HFFc6 (cell line): ENCODE results near the gene LHX8. TPM values are rescaled to one million over a fixed set of nuclear protein-coding genes. Genes with fewer than 3 reads are reported as not detected.

Experiments used
- DNase-seq: peaks from one replicate; pipeline ENCODE4 v3.0.0-alpha.2; 2018
- H3K27ac Mint-ChIP-seq: 2 replicates; pipeline ENCODE4 v1.8.0; 2020; ENCODE audit warnings: mild to moderate bottlenecking, mixed read lengths
- H3K27me3 Mint-ChIP-seq: 2 replicates; pipeline ENCODE4 v1.8.0; 2021; ENCODE audit warnings: mild to moderate bottlenecking, moderate library complexity, mixed read lengths; ENCODE audit not compliant: insufficient read depth
- H3K36me3 Mint-ChIP-seq: 2 replicates; pipeline ENCODE4 v1.8.0; 2021; ENCODE audit warnings: low read depth, mixed read lengths
- H3K4me1 Mint-ChIP-seq: 2 replicates; pipeline ENCODE4 v1.8.0; 2020; ENCODE audit warnings: low read depth, mixed read lengths
- H3K4me3 Mint-ChIP-seq: 2 replicates; pipeline ENCODE4 v1.8.0; 2020; ENCODE audit warnings: mild to moderate bottlenecking, moderate library complexity, mixed read lengths
- H3K9me3 Mint-ChIP-seq: 2 replicates; pipeline ENCODE4 v1.8.0; 2020; ENCODE audit warnings: mild to moderate bottlenecking, mixed read lengths
- long read RNA-seq: library from polyadenylated mRNA; unstranded; transcript quantifications from one replicate; pipeline ENCODE4 v2.0.0, GENCODE V29; 2019
- total RNA-seq, 6 experiments: library from RNA; stranded (reverse); fragmentation: NEBNext Ultra II Directional; extraction: Animal tissue kit (Norgen Biotek cat#: 25700); gene quantifications; 2 replicates in 1 of 6; 3 replicates in 5 of 6; pipeline ENCODE4 v1.2.3, GENCODE V29; 2021
- TF ChIP-seq, protein P1 (sequence below): fragments of 200-600 bp; sonication (generic); IDR thresholded peaks from 2 replicates; pipeline ENCODE4 v1.5.0; 2021; ENCODE audit warnings: antibody characterized with exemption, mild to moderate bottlenecking

Gene LHX8
- not detected for total RNA-seq
- long read RNA-seq = 0 reads

DNA sequence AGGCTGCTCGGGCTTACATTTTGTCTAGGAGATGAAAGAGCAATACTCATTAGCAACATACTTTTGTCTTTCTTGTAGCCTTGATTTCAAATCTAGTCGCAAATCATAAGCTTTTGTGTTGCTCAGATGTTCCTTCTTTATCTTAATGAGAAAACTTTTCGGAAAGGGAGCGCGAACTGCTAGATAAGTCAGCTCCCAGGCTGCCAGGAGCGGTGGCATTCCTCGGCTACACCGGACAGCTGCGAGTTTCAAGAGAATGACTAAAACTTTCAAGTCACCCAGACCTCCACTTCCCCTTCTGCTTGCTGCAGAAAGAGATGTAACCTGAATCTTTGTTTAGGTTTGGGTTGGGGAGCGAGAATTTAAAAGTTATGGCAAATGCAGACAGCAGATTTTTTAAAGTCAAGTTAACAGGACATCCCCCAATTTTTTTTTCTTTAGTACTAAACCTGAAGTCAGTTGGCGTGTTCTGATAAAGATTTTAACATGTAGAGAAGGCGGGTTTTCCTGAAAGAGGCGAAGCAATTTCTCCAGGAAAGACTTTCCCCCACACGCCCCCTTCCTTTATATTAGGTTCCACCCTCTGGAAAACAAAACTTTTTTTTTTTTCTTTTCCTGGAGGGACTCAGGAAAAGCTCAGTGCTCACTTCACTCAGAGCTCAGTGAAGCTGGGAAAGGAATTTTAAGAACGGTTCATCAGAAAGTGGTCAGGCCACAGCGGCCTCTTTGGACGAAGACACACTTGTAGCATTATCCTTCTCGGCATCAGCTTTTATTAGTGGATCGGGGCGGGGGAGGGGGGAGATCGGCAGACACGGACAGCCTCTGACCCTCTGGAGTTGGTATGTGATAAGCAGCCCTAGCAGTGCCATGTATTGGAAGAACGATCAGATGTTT, at the start of gene LHX8:
Gene LHX8, plus strand, starts transcription at position 639 of the 897 bp plus-strand sequence. CDS start 2,227 bp downstream, outside the sequence.
- Mint-ChIP-seq H3K4me3 (peak within 1 kb of the TSS; percentile 81), H3K27me3 (peaks cover 62% of the 10 kb centered on the region), H3K4me1 (peaks cover 21% of the 10 kb centered on the region), H3K27ac (no peak within 1 kb of the TSS), H3K36me3 (no peaks in the 10 kb centered on the region; the same call in 1 of the 2 replicates), H3K9me3 (no peaks in the 10 kb centered on the region; the same call in 1 of the 2 replicates)
- DNase-seq = no peak
- TF ChIP-seq, protein P1, sequence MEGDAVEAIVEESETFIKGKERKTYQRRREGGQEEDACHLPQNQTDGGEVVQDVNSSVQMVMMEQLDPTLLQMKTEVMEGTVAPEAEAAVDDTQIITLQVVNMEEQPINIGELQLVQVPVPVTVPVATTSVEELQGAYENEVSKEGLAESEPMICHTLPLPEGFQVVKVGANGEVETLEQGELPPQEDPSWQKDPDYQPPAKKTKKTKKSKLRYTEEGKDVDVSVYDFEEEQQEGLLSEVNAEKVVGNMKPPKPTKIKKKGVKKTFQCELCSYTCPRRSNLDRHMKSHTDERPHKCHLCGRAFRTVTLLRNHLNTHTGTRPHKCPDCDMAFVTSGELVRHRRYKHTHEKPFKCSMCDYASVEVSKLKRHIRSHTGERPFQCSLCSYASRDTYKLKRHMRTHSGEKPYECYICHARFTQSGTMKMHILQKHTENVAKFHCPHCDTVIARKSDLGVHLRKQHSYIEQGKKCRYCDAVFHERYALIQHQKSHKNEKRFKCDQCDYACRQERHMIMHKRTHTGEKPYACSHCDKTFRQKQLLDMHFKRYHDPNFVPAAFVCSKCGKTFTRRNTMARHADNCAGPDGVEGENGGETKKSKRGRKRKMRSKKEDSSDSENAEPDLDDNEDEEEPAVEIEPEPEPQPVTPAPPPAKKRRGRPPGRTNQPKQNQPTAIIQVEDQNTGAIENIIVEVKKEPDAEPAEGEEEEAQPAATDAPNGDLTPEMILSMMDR = no peak

GRCh38 chr1:75085931-75086330, 48.3 kb upstream of the LHX8 start:
- DNase-seq = no peak

DNA sequence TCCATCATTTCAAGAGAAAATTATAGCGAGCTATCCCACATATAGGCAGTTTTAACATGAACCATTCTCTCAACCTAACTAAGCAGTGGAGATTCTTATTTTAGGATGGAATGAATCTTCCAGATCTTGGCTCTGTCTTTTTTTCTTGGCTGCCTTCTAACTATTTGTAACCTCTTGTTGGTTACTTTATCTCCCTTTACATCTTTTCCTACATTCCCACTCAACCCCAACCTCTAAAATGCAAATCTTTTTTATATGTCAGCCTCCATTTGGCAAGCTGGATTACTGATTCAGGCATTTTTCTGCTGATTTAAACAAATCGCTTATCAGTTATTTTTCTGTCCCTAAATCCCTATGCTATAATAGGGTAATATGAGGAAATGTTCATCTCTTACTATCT, 46.9 kb upstream of the LHX8 start:
- DNase-seq = no peak
- Mint-ChIP-seq H3K36me3 (no peaks in the 10 kb centered on the region), H3K27ac (no peak overlapping the region), H3K4me1 (no peaks in the 10 kb centered on the region), H3K27me3 (no peaks in the 10 kb centered on the region), H3K4me3 (no peak overlapping the region), H3K9me3 (peaks cover 11% of the 10 kb centered on the region)
- TF ChIP-seq, protein P1 = no peak

More at GRCh38 chr1:75085931-75086330, 48.3 kb upstream of the LHX8 start:
- Mint-ChIP-seq H3K9me3 (peaks cover 16% of the 10 kb centered on the region), H3K36me3 (no peaks in the 10 kb centered on the region), H3K4me3 (no peak overlapping the region), H3K27ac (no peak overlapping the region), H3K27me3 (no peaks in the 10 kb centered on the region), H3K4me1 (no peaks in the 10 kb centered on the region)
- TF ChIP-seq, protein P1 = no peak

DNA sequence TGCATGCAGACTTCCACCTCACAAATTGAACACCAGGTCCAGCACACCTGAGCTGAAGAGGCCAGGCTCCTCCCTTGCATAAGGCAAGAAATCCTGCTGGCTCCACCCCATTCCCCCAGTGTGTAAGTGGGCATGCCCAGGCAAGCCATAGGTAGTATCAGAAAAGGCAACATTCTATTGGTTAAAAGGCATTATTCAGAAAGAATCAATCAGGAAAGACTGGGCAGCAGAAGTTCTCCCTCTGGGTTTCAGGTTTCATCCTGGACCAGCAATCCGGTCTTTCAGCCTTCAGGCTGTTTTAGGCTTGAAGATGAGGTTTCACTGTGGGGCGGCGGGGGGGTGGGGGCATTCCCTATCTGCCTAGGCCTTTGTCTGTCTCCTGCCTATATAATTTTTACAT, 42.0 kb upstream of the LHX8 start:
- Mint-ChIP-seq H3K4me3 (no peak overlapping the region), H3K27me3 (no peaks in the 10 kb centered on the region), H3K36me3 (no peaks in the 10 kb centered on the region), H3K27ac (no peak overlapping the region), H3K4me1 (no peaks in the 10 kb centered on the region), H3K9me3 (peaks cover 11% of the 10 kb centered on the region)
- DNase-seq = no peak
- TF ChIP-seq, protein P1 = no peak

- Mint-ChIP-seq H3K36me3 (no peaks in the 10 kb centered on the region), H3K27ac (no peak overlapping the region), H3K4me1 (peaks cover 4% of the 10 kb centered on the region; the same call in 1 of the 2 replicates), H3K27me3 (no peaks in the 10 kb centered on the region), H3K9me3 (peaks cover under 1% of the 10 kb centered on the region; the same call in 1 of the 2 replicates), H3K4me3 (no peak overlapping the region)
- DNase-seq = no peak
- TF ChIP-seq, protein P1 = no peak
These were observed 36.5 kb upstream of the LHX8 start for GRCh38 chr1:75097654-75098053.
